GM23338 (cell line): ENCODE measurements around the gene GCNT1. TPM values are rescaled to one million over a fixed set of nuclear protein-coding genes. Genes with fewer than 3 reads are reported as not detected.

ENCODE experiments used
- ATAC-seq: fragments of 200-7000 bp; cut with Tn5 transposase; 3 replicates; pipeline ENCODE4 v1.9.1; 2020
- DNase-seq: peaks from one replicate; pipeline ENCODE4 v3.0.0-alpha.2; 2015; ENCODE audit warnings: low spot score
- H2AFZ ChIP-seq: fragments of 200-600 bp; sonication (generic); 2 replicates; pipeline ENCODE4 v1.8.0; 2016; ENCODE audit warnings: antibody characterized with exemption, mild to moderate bottlenecking, moderate library complexity
- H3F3A ChIP-seq: fragments of 200-600 bp; sonication (generic); replicated peaks from 2 replicates; pipeline ENCODE4 v1.8.0; 2017; ENCODE audit warnings: antibody characterized with exemption, mixed run types, low read depth
- H3K27ac ChIP-seq: fragments of 200-600 bp; sonication (generic); 2 replicates; pipeline ENCODE4 v1.6.1; 2016; ENCODE audit warnings: low read depth
- H3K27me3 ChIP-seq: fragments of 200-600 bp; sonication (generic); 2 replicates; pipeline ENCODE4 v1.8.0; 2016; ENCODE audit warnings: mild to moderate bottlenecking, mixed run types, moderate library complexity; ENCODE audit not compliant: insufficient read depth
- H3K36me3 ChIP-seq: fragments of 200-600 bp; sonication (generic); 2 replicates; pipeline ENCODE4 v1.8.0; 2016; ENCODE audit warnings: mild to moderate bottlenecking; ENCODE audit not compliant: insufficient read depth
- H3K4me1 ChIP-seq: fragments of 200-600 bp; sonication (generic); 2 replicates; pipeline ENCODE4 v1.8.0; 2016; ENCODE audit warnings: mild to moderate bottlenecking, moderate library complexity; ENCODE audit not compliant: insufficient read depth
- H3K4me2 ChIP-seq: fragments of 200-600 bp; sonication (generic); 2 replicates; pipeline ENCODE4 v1.7.1; 2017; ENCODE audit warnings: mixed run types
- H3K4me3 ChIP-seq: fragments of 200-600 bp; sonication (generic); 2 replicates; pipeline ENCODE4 v1.6.1; 2016; ENCODE audit warnings: mixed run types
- H3K79me2 ChIP-seq: fragments of 200-600 bp; sonication (generic); replicated peaks from 2 replicates; pipeline ENCODE4 v1.8.0; 2017; ENCODE audit warnings: mild to moderate bottlenecking; ENCODE audit not compliant: insufficient read depth
- H3K9me2 ChIP-seq: fragments of 200-600 bp; sonication (generic); 2 replicates; pipeline ENCODE4 v1.8.0; 2017; ENCODE audit not compliant: insufficient read depth
- H4K20me1 ChIP-seq: fragments of 200-600 bp; sonication (generic); replicated peaks from 2 replicates; pipeline ENCODE4 v1.8.0; 2017; ENCODE audit warnings: mild to moderate bottlenecking; ENCODE audit not compliant: insufficient read depth
- H3K27ac Mint-ChIP-seq: 2 replicates; pipeline ENCODE4 v1.8.0; 2020; ENCODE audit warnings: inconsistent platforms, mild to moderate bottlenecking, moderate library complexity, mixed read lengths
- H3K27me3 Mint-ChIP-seq: 3 replicates; pipeline ENCODE4 v1.8.0; 2022; ENCODE audit warnings: low read depth, mild to moderate bottlenecking, moderate library complexity, mixed read lengths, inconsistent platforms; ENCODE audit not compliant: insufficient read depth, poor library complexity
- H3K36me3 Mint-ChIP-seq: 3 replicates; pipeline ENCODE4 v1.8.0; 2021; ENCODE audit warnings: low read depth, mild to moderate bottlenecking, inconsistent platforms, moderate library complexity, mixed read lengths
- H3K4me1 Mint-ChIP-seq: 3 replicates; pipeline ENCODE4 v1.8.0; 2020; ENCODE audit warnings: mild to moderate bottlenecking, inconsistent platforms, mixed read lengths
- H3K4me3 Mint-ChIP-seq: 3 replicates; pipeline ENCODE4 v1.8.0; 2021; ENCODE audit warnings: moderate library complexity, mild to moderate bottlenecking, inconsistent platforms, mixed read lengths
- H3K9me3 Mint-ChIP-seq: 3 replicates; pipeline ENCODE4 v1.8.0; 2020; ENCODE audit warnings: moderate library complexity, mild to moderate bottlenecking, inconsistent platforms, mixed read lengths
- NANOG ChIP-seq: IDR thresholded peaks from 2 replicates; pipeline ENCODE4 v1.6.1; 2016; ENCODE audit warnings: antibody characterized with exemption, borderline replicate concordance
- polyA plus RNA-seq: library from polyadenylated mRNA; unstranded; fragments of >200 nt; fragmentation: Nextera tagmentation; extraction: Ambion mirVana; gene quantifications from 2 replicates; pipeline ENCODE4 v1.2.1, GENCODE V29; 2016
- total RNA-seq: library from RNA; depleted of rRNA; stranded (reverse); fragments of >200 nt; shearing (Covaris generic); gene quantifications from 2 replicates; pipeline ENCODE4 v1.2.3, GENCODE V29; 2014
- TF ChIP-seq, protein P1 (sequence below): fragments of 250-450 bp; sonication (Bioruptor Pico); IDR thresholded peaks from 2 replicates; pipeline ENCODE4 v1.5.0; 2020; ENCODE audit warnings: mild to moderate bottlenecking, moderate library complexity
- TF ChIP-seq, protein P2 (sequence below): IDR thresholded peaks from 2 replicates; pipeline ENCODE4 v1.6.1; 2016; ENCODE audit warnings: antibody characterized with exemption

GCNT1 gene
- total and polyA plus RNA-seq, 2 experiments from 2014 or later = 4.2 to 11.4 TPM

DNA sequence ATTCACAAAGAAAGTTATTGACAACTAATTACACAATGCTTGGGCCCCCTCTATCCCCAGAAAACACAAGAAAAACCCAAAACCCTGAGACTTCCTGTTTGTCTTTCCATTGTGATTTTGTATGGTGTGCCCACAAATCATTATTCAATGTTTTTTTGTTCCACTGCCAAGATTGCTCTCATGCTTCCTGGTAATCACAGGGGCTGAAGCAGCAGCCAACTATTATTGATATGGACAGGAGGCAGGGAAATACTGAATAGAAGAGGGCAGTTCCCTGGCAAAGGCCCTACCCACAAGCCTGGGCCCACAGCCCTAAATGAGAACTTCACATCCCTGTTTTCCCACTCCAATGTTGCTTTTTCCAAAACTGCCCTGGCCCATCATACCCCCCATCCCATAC, 43.3 kb upstream of the GCNT1 start (continued):
- TF ChIP-seq, protein P1, sequence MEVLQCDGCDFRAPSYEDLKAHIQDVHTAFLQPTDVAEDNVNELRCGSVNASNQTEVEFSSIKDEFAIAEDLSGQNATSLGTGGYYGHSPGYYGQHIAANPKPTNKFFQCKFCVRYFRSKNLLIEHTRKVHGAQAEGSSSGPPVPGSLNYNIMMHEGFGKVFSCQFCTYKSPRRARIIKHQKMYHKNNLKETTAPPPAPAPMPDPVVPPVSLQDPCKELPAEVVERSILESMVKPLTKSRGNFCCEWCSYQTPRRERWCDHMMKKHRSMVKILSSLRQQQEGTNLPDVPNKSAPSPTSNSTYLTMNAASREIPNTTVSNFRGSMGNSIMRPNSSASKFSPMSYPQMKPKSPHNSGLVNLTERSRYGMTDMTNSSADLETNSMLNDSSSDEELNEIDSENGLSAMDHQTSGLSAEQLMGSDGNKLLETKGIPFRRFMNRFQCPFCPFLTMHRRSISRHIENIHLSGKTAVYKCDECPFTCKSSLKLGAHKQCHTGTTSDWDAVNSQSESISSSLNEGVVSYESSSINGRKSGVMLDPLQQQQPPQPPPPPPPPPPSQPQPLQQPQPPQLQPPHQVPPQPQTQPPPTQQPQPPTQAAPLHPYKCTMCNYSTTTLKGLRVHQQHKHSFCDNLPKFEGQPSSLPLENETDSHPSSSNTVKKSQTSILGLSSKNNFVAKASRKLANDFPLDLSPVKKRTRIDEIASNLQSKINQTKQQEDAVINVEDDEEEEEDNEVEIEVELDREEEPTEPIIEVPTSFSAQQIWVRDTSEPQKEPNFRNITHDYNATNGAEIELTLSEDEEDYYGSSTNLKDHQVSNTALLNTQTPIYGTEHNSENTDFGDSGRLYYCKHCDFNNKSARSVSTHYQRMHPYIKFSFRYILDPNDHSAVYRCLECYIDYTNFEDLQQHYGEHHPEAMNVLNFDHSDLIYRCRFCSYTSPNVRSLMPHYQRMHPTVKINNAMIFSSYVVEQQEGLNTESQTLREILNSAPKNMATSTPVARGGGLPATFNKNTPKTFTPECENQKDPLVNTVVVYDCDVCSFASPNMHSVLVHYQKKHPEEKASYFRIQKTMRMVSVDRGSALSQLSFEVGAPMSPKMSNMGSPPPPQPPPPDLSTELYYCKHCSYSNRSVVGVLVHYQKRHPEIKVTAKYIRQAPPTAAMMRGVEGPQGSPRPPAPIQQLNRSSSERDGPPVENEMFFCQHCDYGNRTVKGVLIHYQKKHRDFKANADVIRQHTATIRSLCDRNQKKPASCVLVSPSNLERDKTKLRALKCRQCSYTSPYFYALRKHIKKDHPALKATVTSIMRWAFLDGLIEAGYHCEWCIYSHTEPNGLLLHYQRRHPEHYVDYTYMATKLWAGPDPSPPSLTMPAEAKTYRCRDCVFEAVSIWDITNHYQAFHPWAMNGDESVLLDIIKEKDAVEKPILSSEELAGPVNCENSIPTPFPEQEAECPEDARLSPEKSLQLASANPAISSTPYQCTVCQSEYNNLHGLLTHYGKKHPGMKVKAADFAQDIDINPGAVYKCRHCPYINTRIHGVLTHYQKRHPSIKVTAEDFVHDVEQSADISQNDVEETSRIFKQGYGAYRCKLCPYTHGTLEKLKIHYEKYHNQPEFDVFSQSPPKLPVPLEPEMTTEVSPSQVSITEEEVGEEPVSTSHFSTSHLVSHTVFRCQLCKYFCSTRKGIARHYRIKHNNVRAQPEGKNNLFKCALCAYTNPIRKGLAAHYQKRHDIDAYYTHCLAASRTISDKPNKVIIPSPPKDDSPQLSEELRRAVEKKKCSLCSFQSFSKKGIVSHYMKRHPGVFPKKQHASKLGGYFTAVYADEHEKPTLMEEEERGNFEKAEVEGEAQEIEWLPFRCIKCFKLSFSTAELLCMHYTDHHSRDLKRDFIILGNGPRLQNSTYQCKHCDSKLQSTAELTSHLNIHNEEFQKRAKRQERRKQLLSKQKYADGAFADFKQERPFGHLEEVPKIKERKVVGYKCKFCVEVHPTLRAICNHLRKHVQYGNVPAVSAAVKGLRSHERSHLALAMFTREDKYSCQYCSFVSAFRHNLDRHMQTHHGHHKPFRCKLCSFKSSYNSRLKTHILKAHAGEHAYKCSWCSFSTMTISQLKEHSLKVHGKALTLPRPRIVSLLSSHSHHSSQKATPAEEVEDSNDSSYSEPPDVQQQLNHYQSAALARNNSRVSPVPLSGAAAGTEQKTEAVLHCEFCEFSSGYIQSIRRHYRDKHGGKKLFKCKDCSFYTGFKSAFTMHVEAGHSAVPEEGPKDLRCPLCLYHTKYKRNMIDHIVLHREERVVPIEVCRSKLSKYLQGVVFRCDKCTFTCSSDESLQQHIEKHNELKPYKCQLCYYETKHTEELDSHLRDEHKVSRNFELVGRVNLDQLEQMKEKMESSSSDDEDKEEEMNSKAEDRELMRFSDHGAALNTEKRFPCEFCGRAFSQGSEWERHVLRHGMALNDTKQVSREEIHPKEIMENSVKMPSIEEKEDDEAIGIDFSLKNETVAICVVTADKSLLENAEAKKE (CRISPR knock-in tag) = no peak
- TF ChIP-seq, protein P2, sequence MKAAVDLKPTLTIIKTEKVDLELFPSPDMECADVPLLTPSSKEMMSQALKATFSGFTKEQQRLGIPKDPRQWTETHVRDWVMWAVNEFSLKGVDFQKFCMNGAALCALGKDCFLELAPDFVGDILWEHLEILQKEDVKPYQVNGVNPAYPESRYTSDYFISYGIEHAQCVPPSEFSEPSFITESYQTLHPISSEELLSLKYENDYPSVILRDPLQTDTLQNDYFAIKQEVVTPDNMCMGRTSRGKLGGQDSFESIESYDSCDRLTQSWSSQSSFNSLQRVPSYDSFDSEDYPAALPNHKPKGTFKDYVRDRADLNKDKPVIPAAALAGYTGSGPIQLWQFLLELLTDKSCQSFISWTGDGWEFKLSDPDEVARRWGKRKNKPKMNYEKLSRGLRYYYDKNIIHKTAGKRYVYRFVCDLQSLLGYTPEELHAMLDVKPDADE = no peak

DNA sequence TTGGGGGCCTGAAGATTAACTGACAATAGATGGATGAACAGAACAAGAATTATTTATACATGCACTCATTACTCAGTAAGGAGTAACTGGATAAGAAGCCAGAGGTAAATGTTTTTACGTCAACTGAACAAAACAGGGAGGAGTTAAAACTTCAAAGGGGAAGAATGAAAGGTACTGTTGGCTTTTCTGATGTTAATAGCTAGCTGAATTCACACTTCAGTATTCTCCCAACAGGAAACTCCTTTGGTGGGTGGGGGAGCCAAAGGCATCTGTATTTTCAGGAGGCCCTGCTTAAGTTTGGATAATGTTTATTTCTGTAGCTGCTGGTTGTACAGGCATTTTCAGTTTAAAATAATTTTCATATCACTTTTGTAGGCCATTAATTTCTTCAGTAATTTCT, 41.6 kb upstream of the GCNT1 start:
- no peak overlapping the region for H2AFZ ChIP-seq
- H3K79me2 ChIP-seq = no peaks in the 10 kb centered on the region
- no peaks in the 10 kb centered on the region for H3K9me2 ChIP-seq
- Mint-ChIP-seq H3K27ac (no peak overlapping the region), H3K9me3 (peaks cover 7% of the 10 kb centered on the region; the same call in 1 of the 3 replicates), H3K4me1 (peaks cover 28% of the 10 kb centered on the region), H3K36me3 (0 out of 3 replicates have a peak, but pooled peaks cover 7% of the 10 kb centered on the region), H3K4me3 (no peak overlapping the region), H3K27me3 (peaks cover 6% of the 10 kb centered on the region)
- DNase-seq (peak; percentile 79), ATAC-seq (peak; percentile 84)
- no peaks in the 10 kb centered on the region for H3F3A ChIP-seq
- no peaks in the 10 kb centered on the region for H3K36me3 ChIP-seq
- no peaks in the 10 kb centered on the region for H4K20me1 ChIP-seq
- TF ChIP-seq NANOG = peak; percentile 68; the same call in 1 of the 2 replicates
- TF ChIP-seq, protein P1 (CRISPR knock-in tag) = no peak
- H3K27me3 ChIP-seq = no peaks in the 10 kb centered on the region
- no peak overlapping the region for H3K27ac ChIP-seq
- H3K4me2 ChIP-seq = peak overlapping the region; percentile 5; the same call in 1 of the 2 replicates
- no peak overlapping the region for H3K4me3 ChIP-seq
- H3K4me1 ChIP-seq = peaks cover 16% of the 10 kb centered on the region
